Activated CD4-positive, alpha-beta T cell treated with anti-CD3 and anti-CD28 coated beads, Interleukin-2, amount 10 ng/mL, durations not matched to agents 7 days and 5 days (primary cell): ENCODE data around the gene PATZ1. TPM values are rescaled to one million over a fixed set of nuclear protein-coding genes. Genes with fewer than 3 reads are reported as not detected.

Source experiments
- CTCF ChIA-PET: fragments of 350-600 bp; sonication (Branson Sonifier 250); formaldehyde crosslinking; loops from one replicate; lab custom pipeline; 2021; ENCODE audit warnings: antibody characterized with exemption; lab: Charles Lee
- POLR2A ChIA-PET: fragments of 350-600 bp; sonication (Branson Sonifier 250); formaldehyde crosslinking; loops from one replicate; lab custom pipeline; 2021; ENCODE audit warnings: antibody characterized with exemption; lab: Charles Lee
- DNase-seq: peaks from one replicate; pipeline ENCODE4 v3.0.0-alpha.2; 2020
- H3K27ac Mint-ChIP-seq: one replicate; pipeline ENCODE4 v1.8.0; 2021; ENCODE audit warnings: mild to moderate bottlenecking, moderate library complexity, mixed read lengths
- H3K27me3 Mint-ChIP-seq: one replicate; pipeline ENCODE4 v1.8.0; 2021; ENCODE audit warnings: mixed read lengths
- H3K36me3 Mint-ChIP-seq: one replicate; pipeline ENCODE4 v1.8.0; 2021; ENCODE audit warnings: low read depth, mixed read lengths
- H3K4me1 Mint-ChIP-seq: one replicate; pipeline ENCODE4 v1.8.0; 2021; ENCODE audit warnings: mixed read lengths
- H3K4me3 Mint-ChIP-seq: one replicate; pipeline ENCODE4 v1.8.0; 2021; ENCODE audit warnings: mild to moderate bottlenecking, moderate library complexity, mixed read lengths
- H3K9me3 Mint-ChIP-seq: one replicate; pipeline ENCODE4 v1.8.0; 2021; ENCODE audit warnings: mixed read lengths
- total RNA-seq, 2 experiments: library from RNA; stranded (reverse); gene quantifications; one replicate each; pipeline ENCODE4 v1.2.3, GENCODE V29; 2021

Gene PATZ1
- total RNA-seq, 2 experiments from 2014 or later = 31.6 to 32.7 TPM

DNA sequence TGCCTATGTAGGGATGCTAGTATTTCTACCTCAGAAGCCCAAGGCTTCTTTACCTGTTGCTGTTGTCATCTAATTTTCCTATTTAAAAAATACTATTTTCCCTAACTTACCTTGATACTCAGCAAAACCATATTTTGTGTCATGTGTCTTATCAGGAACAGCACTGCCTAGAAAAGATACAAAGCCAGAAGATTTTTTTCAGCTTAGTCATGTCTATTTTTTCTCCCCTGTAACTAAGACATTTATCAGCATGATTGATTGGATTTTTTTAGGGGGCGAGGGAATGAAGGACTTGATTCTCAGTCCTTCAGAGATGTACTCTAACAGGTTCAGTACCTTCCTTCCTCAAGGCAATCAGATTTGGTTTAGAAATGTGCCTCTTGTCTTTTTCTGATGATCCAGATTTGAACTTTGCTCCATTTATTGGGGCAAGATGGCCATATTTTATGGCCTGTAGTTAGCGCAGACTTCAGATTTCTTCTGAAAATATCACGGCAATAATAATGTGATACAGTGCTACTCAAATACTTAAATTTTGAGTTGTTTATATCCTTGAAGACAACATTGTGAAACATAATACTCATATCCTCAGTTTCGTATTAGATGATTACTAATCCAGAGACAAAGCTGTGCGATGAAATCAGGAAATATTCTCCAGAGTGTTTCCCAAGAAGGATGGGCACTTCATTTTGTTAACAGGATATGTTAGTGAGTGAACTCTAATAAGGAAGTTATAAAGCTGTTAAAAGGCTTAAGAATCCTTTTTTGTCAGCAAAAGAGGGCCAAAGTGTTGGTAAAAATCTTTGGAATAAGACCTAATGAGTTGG lies 50.1 kb downstream of the PATZ1 start:
- ChIA-PET CTCF (interaction anchor here (0.5 to 2.1 kb wide), 2 partner anchors 17 to 341 kb away, joined by 3 to 12 read pairs; no protein-coding TSS in a partner anchor), POLR2A (interaction anchor here (1.2 kb wide), 1 partner anchor 10 kb away, joined by 4 read pairs; no protein-coding TSS in a partner anchor)
- H3K36me3 Mint-ChIP-seq = peaks cover 12% of the 10 kb centered on the region
- no peak for DNase-seq
- no peaks in the 10 kb centered on the region for H3K9me3 Mint-ChIP-seq
- H3K27ac Mint-ChIP-seq = peak overlapping the region; percentile 68
- H3K4me1 Mint-ChIP-seq = peaks cover 39% of the 10 kb centered on the region
- no peaks in the 10 kb centered on the region for H3K27me3 Mint-ChIP-seq
- peak overlapping the region; percentile 3 for H3K4me3 Mint-ChIP-seq

GRCh38 chr22:31295360-31295759 lies 50.8 kb downstream of the PATZ1 start:
- Mint-ChIP-seq H3K4me3 (no peak overlapping the region), H3K4me1 (peaks cover 39% of the 10 kb centered on the region), H3K27ac (peak overlapping the region; percentile 64), H3K27me3 (no peaks in the 10 kb centered on the region), H3K9me3 (no peaks in the 10 kb centered on the region), H3K36me3 (peaks cover 16% of the 10 kb centered on the region)
- ChIA-PET POLR2A (interaction anchor here (1.2 kb wide), 1 partner anchor 9 kb away, joined by 4 read pairs; no protein-coding TSS in a partner anchor), CTCF (interaction anchor here (2.1 kb wide), 1 partner anchor 18 kb away, joined by 12 read pairs; no protein-coding TSS in a partner anchor)
- no peak for DNase-seq

- CTCF ChIA-PET = interaction anchor here (0.6 to 2.2 kb wide), 15 partner anchors 11 to 120 kb away, joined by 3 to 9 read pairs (median 4); no protein-coding TSS in a partner anchor
- POLR2A ChIA-PET = interaction anchor here (0.6 to 1.4 kb wide), 2 partner anchors 14 to 54 kb away, joined by 4 to 9 read pairs; partner anchors contain the start of gene PATZ1
- Mint-ChIP-seq H3K27ac (peak within 1 kb of the TSS; percentile 99), H3K9me3 (no peaks in the 10 kb centered on the region), H3K36me3 (peaks cover 43% of the 10 kb centered on the region), H3K4me1 (peaks cover 66% of the 10 kb centered on the region), H3K27me3 (no peaks in the 10 kb centered on the region), H3K4me3 (peak within 1 kb of the TSS; percentile 99)
- DNase-seq = peak; percentile 92
These were observed 53.7 kb downstream of the PATZ1 start, which contains the start of gene PIK3IP1 for GRCh38 chr22:31292236-31292989. Gene PIK3IP1, minus strand, starts transcription at chr22:31292488. Its CDS starts 144 bp downstream, at chr22:31292344.

- DNase-seq = peak; percentile 24
- ChIA-PET CTCF (interaction anchor here (0.6 to 2.2 kb wide), 10 partner anchors 12 to 121 kb away, joined by 3 to 9 read pairs (median 6); no protein-coding TSS in a partner anchor), POLR2A (interaction anchor here (0.6 to 1.4 kb wide), 2 partner anchors 15 to 55 kb away, joined by 4 to 9 read pairs; partner anchors contain the start of gene PATZ1)
- peak overlapping the region; percentile 99 for H3K27ac Mint-ChIP-seq
- no peaks in the 10 kb centered on the region for H3K9me3 Mint-ChIP-seq
- peaks cover 66% of the 10 kb centered on the region for H3K4me1 Mint-ChIP-seq
- H3K4me3 Mint-ChIP-seq = peak overlapping the region; percentile 99
- H3K36me3 Mint-ChIP-seq = peaks cover 47% of the 10 kb centered on the region
- no peaks in the 10 kb centered on the region for H3K27me3 Mint-ChIP-seq
These were observed 54.5 kb downstream of the PATZ1 start for GRCh38 chr22:31291481-31292235.

DNA sequence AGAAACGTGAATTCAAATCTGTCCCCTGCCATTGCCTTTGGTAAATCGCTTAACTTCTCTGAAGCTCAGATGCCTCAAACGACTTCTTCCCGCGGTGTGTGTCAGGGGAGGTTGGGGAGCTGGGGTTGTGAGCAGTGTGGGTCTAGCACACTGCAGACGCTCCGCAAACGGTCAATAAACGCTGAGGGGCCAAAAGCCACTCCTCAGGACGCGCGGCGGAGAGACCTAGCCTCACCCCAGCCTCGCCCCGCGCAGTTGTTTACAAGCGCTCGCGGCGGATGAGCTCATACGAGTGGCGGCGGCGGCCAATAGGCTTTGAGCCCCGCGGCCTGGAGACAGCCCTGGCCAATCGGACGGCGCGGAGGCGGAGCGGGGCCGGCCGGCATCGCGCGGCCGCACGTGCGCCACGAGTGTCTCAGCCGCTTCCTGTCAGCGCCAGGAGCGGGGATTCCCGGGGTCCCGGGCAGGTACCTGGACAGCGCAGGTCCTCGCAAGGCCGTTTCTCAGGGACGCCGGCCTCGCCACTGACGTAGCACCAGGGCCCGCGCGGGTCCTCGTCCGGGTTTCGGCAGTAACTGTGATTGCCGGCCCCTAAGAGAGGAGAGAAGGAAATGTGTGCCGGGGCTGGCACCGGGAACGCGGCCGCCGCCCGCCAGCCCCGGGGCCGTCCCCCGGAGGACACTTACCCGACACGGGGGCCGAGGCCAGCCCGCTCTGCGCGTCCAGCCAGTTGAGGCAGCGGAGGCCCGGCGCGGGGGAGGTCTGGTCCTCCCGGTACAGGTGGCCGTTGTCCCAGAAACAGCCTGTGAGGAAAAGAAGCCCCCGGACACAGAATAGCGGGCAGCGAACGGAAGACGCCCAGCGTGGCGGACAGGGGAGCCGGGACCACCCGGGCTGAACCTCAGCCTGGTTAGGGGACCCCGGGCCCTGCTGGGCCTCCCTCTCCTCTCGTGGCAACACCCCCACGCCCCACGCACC lies 55.4 kb downstream of the PATZ1 start:
- peak overlapping the region; percentile 99 for H3K4me3 Mint-ChIP-seq
- CTCF ChIA-PET = interaction anchor here (0.6 to 2.4 kb wide), 13 partner anchors 8 to 205 kb away, joined by 3 to 8 read pairs (median 3); no protein-coding TSS in a partner anchor
- H3K36me3 Mint-ChIP-seq = peaks cover 54% of the 10 kb centered on the region
- peak overlapping the region; percentile 99 for H3K27ac Mint-ChIP-seq
- no peaks in the 10 kb centered on the region for H3K9me3 Mint-ChIP-seq
- POLR2A ChIA-PET = interaction anchor here (0.6 kb wide), 2 partner anchors 16 to 55 kb away, joined by 3 to 7 read pairs; partner anchors contain the start of gene PATZ1
- peak; percentile 95 for DNase-seq
- H3K27me3 Mint-ChIP-seq = no peaks in the 10 kb centered on the region
- peaks cover 66% of the 10 kb centered on the region for H3K4me1 Mint-ChIP-seq

GRCh38 chr22:31289344-31289743 lies 56.8 kb downstream of the PATZ1 start:
- ChIA-PET CTCF (interaction anchor here (0.6 to 2.4 kb wide), 5 partner anchors 12 to 178 kb away, joined by 3 to 7 read pairs (median 4); no protein-coding TSS in a partner anchor), POLR2A (interaction anchor here (0.9 kb wide), 1 partner anchor 56 kb away, joined by 4 read pairs; no protein-coding TSS in a partner anchor)

GRCh38 chr22:31288496-31289240 lies 57.5 kb downstream of the PATZ1 start:
- H3K27me3 Mint-ChIP-seq = no peaks in the 10 kb centered on the region
- peak overlapping the region; percentile 99 for H3K4me3 Mint-ChIP-seq
- ChIA-PET POLR2A (interaction anchor here (0.9 kb wide), 1 partner anchor 56 kb away, joined by 4 read pairs; no protein-coding TSS in a partner anchor), CTCF (interaction anchor here (1.6 to 2.4 kb wide), 3 partner anchors 11 to 16 kb away, joined by 4 to 7 read pairs (median 4); no protein-coding TSS in a partner anchor)
- DNase-seq = no peak
- peaks cover 69% of the 10 kb centered on the region for H3K36me3 Mint-ChIP-seq
- peaks cover 73% of the 10 kb centered on the region for H3K4me1 Mint-ChIP-seq
- peak overlapping the region; percentile 99 for H3K27ac Mint-ChIP-seq
- no peaks in the 10 kb centered on the region for H3K9me3 Mint-ChIP-seq

More at GRCh38 chr22:31289344-31289743, 56.8 kb downstream of the PATZ1 start:
- peak overlapping the region; percentile 99 for H3K27ac Mint-ChIP-seq
- H3K36me3 Mint-ChIP-seq = peaks cover 65% of the 10 kb centered on the region
- H3K27me3 Mint-ChIP-seq = no peaks in the 10 kb centered on the region
- peak overlapping the region; percentile 99 for H3K4me3 Mint-ChIP-seq
- H3K4me1 Mint-ChIP-seq = peaks cover 72% of the 10 kb centered on the region
- DNase-seq = no peak
- no peaks in the 10 kb centered on the region for H3K9me3 Mint-ChIP-seq

- peaks cover 76% of the 10 kb centered on the region for H3K36me3 Mint-ChIP-seq
- ChIA-PET CTCF (interaction anchor here (1.6 kb wide), 2 partner anchors 15 to 17 kb away, joined by 4 read pairs; no protein-coding TSS in a partner anchor), POLR2A (no interaction called here)
- DNase-seq = no peak
- H3K4me3 Mint-ChIP-seq = peak overlapping the region; percentile 99
- no peaks in the 10 kb centered on the region for H3K27me3 Mint-ChIP-seq
- peaks cover 74% of the 10 kb centered on the region for H3K4me1 Mint-ChIP-seq
- peak overlapping the region; percentile 99 for H3K27ac Mint-ChIP-seq
- no peaks in the 10 kb centered on the region for H3K9me3 Mint-ChIP-seq
These were observed 58.2 kb downstream of the PATZ1 start for GRCh38 chr22:31287818-31288495.

DNA sequence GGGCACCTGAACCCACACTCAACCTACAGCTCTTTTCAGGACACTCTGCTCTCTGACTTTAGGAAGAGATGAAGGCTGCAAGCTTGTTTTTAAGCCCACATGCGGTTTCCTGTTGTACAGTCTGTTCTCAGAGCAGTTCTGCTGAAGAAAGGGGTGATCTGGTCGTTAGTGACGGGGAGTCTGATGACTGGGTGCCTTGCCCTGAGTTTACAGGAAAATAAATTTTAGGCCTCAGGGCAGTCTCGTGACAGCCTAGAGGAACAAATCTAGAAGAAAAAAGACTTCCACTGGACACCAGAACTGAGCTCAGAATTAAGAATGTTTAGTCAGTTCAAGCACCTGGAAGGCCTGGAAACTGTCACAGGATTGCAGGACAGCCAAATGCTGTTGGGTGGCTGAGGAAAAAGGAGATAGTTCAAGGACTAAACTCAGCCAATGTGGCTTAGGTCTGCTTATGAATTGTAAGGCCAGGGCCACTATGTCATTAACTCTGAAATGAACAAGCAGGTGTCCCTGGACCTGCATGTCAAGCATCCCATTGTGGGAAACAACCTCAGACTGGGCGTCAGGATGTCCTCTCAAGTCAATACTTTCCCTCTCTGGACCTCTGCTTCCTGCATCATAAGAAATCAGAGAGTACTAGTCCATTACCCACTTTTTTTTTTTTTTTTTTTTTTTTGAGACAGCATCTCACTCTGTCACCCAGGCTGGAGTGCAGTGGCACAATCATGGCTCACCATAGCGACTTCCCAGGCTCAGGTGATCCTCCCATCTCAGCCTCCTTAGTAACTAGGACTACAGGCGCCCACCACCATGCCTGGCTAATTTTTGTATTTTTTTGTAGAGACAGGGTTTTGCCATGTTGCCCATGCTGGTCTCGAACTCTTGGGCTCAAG lies 59.5 kb downstream of the PATZ1 start:
- H3K27me3 Mint-ChIP-seq = no peaks in the 10 kb centered on the region
- DNase-seq = peak; percentile 79
- CTCF ChIA-PET = interaction anchor here (1.2 kb wide), 1 partner anchor 11 kb away, joined by 3 read pairs; no protein-coding TSS in a partner anchor
- peaks cover 74% of the 10 kb centered on the region for H3K4me1 Mint-ChIP-seq
- peak overlapping the region; percentile 99 for H3K27ac Mint-ChIP-seq
- H3K4me3 Mint-ChIP-seq = peak overlapping the region; percentile 99
- POLR2A ChIA-PET = interaction anchor here (0.9 kb wide), 1 partner anchor 9 kb away, joined by 4 read pairs; no protein-coding TSS in a partner anchor
- peaks cover 83% of the 10 kb centered on the region for H3K36me3 Mint-ChIP-seq
- no peaks in the 10 kb centered on the region for H3K9me3 Mint-ChIP-seq
